SHP77 treated with DMSO at 0.1 percent for 48 hours (cell line): Measurements from ENCODE around the gene NMNAT2.

Experiments
- DNase-seq: peaks from one replicate; lab custom pipeline; 2025; lab: John Stamatoyannopoulos, UW

The NMNAT2 gene

DNA sequence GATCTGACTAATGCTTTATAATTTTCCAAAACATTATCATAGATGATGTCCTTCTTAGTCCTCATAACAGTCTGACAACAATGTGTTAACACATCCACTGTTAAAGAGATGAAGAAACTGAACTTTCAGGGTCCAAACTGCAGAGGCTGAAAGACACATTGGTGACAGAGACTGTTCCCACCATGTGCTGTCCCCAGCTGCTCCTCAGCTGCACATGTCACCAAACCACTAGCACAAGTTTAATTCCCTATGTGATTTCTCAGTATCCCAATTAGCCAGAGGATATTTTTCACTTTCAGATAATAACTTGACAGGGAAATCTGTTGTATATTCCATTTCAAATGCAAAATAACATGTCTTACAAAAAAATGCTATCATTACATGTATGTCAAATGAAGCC is 207.5 kb downstream of the NMNAT2 start:
- no peak for DNase-seq

DNA sequence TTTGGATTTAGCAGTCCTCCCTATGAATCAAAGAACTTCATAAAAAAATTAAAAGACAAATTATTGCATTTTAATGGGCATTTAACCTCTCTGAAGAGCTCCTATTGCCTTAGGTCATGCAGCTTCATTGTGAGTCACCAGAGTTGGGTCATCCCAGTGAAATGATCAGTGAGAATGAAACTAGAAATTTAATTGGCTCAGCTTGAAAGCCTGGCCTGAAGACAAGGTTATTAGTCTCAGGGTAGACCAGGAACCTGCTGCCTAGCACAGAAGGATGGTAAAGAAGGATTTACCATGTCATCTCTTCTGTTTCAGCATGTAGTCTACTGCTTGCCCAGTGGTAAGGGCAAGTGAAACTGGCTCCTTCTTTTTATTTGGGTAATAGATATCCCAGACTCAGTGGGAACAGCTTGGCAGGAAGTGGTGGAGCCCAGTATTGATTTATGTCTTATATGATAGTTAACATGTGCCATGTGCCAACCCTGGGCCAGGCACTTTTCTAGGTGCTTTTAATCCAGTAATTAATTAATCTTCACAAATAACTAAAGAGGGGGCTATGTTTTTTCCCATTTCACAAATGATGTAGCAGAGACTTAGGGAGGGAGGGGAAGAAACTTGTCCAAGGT is 208.5 kb downstream of the NMNAT2 start:
- no peak for DNase-seq

DNA sequence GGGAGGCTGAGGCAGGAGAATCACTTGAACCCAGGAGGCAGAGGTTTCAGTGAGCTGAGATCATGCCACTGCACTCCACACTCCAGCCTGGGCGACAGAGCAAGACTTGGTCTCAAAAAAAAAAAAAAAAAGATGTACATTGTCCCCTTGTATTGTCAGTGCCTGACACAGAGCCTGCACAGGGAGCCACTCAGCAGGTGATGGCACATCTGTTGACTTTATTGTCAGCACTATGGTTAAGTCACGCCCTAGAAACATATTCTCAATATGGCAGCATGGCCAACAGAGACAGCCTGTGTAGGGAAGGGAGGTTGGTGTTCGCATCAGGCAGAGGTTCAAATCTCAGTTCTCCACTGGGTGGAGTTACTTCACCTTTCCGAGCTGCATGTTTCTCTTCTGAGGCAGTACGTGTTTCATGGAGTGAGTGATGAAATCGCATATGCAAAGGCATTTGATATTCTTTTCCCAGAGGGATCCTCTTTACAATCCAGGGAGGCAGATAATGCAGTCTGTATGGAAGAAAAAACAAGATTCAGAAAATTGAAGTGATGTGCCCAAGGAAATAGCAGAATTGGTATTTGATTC is 211.6 kb downstream of the NMNAT2 start:
- DNase-seq, result no peak

DNA sequence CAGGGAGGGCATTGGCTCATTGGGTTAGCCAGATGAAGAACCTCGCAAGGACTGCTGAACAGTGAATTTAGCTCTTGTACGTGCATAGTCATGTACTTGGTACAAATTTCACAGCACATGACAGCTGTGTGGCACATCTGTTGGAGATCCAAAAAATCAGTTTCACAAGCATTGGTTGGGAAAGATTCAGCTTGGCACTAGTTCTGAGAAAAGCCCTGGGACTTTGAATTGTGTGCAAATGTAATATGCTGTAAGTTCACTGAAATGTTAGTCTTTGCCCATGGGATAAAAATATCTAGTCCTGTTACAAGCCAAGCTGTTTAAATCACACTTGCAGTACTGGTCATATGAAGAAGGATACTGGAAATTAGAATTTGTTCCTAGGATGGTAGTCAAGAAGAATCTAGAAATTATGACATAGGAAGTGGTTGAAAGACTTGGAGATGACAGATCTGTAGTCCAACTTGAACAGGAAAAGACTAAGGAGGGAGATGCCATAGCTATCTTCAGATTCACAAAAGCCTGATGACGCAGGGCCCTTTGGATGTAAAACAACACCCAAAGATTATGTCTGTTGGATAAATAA is 212.9 kb downstream of the NMNAT2 start:
- no peak for DNase-seq

DNA sequence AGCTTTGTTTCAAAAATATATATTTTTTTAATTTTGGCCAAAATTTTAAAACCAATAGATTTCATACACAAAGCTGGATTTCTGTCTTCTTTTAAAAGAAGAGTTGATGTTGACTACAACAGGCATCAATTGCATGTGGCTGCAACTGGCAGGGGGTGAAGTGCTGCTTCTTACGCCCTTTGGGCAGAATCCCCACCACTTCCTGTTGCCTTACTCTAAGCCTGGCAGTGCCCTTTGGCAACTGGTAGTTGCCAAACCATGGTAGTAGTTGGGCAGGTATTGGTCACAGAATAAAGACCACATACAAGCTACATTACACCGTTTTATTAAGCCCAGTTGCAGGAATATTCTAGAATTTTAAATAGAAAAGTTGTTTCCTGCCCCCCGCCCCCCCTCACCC is 215.1 kb downstream of the NMNAT2 start:
- no peak for DNase-seq

DNA sequence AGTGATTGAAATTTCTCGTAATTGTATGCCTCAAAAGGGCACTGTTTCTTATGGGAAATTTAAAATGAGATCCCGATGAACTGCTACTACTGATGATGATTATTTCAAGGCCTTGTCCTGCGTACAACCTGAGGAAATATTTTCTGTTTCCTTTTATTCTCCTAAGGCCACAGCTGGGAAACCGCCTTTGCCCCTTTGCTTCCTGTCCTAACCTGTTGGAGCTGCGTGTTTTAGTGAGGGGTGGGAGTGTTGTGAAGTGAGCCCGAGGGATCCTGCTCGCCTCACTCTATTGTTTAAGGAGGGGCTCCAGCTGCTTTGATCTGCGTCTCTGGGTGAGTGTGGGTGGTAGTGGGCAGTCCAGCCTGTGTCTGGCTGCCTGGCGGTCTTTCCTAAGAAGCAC is 217.7 kb downstream of the NMNAT2 start:
- no peak for DNase-seq

DNA sequence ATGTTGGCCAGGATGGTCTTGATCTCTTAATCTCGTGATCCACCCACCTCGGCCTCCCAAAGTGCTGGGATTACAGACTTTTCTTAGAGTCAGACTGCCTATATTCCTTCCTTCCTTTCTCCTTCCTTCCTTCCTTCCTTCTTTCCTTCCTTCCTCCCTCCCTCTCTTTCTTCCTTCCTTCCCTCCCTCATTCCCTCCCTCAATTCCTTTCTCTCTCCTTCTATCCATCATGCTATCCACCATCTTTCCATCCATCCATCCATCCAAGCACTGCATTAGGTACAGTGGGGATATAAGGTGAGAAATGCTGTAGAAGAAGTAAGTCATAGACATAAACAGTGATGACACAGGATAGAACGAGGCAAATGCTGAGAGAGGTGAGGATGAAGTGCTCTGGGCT is 218.9 kb downstream of the NMNAT2 start:
- DNase-seq, result no peak

DNA sequence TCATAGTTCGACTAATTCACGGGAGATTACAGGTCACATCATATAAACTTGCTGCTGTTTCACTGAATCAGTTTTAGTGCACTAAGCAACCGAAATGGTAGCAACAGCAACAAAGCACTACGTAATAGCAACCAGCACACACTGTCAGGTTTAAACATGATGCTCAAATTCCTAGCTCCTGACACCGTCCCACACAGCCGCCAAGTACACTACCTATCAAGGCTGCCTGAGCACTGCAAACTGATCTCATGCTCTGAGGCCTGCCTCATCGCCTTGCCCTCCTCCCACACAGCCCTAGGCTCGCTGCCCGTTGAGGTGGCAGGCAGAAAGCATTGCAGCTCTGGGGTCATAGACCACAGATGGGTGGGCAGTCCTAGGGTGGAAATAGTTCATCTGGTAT is 219.7 kb downstream of the NMNAT2 start:
- no peak for DNase-seq
